ENCODE measurements around the gene ORC1.
A peak's percentile ranks its signal among the peaks of the same experiment; 100 is the strongest.

ORC1 gene

DNA sequence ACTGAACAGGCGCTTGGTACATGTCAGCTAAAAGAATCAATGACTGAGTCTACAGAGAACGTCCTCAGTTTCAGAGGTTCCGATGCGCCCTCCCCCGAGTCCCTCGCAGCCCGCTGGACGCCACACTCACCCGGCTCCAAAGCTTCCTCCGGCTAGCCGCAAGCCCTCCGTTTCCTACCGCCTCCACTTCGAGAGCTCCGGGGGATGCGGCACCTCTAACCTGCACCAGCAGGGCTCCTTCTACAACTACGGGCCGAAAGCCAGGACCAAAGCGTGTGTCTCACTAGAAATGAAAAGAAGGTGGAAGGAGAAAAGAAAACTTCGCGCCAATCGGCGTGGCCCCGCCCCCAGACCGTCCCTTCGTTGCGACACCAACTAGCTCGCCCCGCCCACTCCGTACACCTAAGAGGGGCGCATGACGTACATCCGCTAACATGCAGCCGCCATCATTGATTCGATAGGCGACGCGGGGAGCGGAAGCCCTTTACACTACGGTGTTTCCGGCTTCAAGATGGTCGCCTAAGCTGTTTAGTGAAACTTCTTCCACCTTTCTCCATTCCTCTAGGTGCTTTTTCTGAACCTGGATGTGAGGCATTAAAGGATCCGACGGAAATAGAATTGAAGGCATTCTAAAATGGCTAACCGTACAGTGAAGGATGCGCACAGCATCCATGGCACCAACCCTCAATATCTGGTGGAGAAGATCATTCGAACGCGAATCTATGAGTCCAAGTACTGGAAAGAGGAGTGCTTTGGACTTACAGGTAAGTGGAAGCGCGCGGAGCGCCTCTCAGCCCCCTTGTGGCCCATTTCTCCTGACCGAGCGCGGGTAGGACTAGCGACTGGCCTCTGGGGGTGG lies at the start of gene ORC1, which contains the start of gene PRPF38A:
ORC1 (minus strand) TSS at position 308 of the 859 bp plus-strand sequence. CDS start 2,200 bp downstream, outside the sequence.
PRPF38A (plus strand) TSS at position 487 of the 859 bp plus-strand sequence; CDS start at position 635, 148 bp downstream.
- peak; percentile 97 to 99 for DNase-seq (ENCODE audit: low read depth in 2 of 2)

DNA sequence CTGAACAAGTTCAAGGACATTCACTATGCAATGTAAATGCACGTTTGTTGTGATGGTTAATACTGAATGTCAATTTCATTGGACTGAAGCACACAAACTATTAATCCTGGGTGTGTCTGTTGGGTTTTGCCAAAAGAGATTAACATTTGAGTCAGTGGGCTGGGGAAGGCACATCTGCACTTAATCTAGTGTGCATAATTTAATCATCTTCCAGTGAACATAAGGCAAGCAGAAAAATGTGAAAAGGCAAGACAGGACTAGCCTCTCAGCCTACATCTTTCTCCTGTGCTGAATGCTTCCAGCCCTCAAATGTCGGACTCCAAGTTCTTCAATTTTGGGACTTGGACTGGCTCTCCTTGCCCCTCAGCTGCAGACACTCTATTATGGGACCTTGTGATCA lies 40.2 kb upstream of the ORC1 start:
- no peak for DNase-seq (ENCODE audit: low read depth in 2 of 2)

DNA sequence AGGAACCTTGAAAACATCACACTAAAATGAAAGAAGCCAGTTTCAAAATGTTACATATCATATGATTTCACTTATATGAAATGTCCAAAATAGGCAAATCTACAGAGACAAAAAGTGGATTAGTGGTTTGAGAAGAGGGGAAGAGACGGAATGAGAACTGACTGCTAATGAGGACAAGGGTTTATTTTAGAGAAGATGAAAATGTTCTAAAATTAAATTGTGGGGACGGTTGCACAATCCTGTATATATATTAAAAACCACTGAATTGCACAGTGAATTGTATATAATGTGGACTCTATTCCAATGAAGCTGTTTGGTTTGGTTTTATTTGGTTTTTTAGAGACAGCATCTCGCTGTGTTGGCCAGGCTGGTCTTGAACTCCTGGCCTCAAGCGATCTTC lies 35.8 kb upstream of the ORC1 start:
- DNase-seq (ENCODE audit: low read depth in 2 of 2) = no peak

DNA sequence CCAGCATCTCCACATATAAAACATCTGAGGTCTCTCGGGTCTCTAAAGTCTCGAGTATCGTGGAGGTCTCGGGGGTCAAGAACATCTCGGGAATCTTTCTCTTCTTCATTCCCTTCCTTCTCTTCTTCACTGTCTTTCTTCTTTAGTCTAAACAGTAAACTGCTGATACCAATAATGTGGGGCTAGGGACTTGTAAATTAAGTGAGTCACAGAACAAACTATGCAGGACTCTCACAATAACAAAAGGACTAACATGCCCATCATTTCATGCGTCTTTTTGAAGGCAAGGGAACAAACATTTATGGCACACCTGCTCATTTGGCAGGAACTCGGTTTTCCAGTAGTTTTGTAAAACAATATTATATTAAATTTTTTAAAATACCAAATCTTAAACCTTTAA lies 32.6 kb upstream of the ORC1 start:
- DNase-seq (ENCODE audit: low read depth in 2 of 2) = no peak

DNA sequence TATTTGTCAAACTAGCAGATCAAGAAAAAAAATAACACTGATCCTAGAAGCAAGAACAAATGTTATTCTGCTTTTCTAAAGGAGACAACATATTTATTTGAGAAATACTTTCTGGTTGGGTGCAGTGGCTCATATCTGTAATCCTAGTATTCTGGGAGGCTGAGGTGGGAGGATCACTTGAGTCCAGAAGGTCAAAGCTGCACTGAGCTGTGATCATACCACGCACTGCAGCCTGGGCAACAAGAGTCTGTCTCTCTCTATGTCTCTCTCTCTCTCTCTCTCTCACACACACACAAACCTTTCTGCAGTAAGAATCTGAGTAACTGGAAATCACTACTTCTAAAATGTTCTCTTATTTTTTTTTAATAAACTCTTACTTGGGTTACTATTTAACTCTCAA lies 31.4 kb upstream of the ORC1 start:
- no peak for DNase-seq (ENCODE audit: low read depth in 2 of 2)

DNA sequence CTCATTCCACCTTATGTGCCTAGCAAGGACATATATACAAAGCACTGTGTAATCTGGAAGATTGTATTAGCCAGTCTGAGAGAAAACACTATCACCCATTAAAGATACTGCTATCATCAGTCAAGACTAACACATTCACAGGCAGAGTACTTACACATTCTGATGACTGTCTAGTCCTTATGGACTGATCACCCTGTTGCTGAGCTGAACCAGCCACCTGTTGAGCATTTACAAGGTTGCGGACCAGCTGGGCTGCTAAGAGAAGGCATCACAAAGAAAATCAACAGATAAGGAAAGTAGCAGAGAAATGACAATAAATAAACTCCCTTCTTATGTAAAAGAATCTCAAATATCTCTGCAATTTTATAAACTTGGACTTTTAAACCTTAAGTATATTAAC lies 31.0 kb upstream of the ORC1 start:
- DNase-seq (ENCODE audit: low read depth in 2 of 2) = no peak

DNA sequence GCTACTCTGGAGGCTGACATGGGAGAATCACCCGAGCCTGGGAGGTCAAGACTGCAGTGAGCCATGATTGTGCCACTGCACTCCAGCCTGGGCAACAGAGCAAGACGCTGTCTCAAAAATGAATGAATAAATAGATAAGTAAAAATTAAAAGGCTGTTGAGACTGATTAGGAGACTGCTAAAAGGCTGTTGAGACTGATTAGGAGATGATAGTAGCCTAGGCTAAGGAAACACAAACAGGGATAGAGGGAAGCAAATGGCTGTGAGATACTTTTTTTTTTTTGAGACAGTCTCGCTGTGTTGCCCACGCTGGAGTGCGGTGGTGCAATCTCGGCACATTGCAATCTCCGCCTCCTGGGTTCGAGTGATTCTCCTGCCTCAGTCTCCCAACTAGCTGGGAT lies 28.6 kb upstream of the ORC1 start:
- DNase-seq (ENCODE audit: low read depth in 2 of 2) = no peak

DNA sequence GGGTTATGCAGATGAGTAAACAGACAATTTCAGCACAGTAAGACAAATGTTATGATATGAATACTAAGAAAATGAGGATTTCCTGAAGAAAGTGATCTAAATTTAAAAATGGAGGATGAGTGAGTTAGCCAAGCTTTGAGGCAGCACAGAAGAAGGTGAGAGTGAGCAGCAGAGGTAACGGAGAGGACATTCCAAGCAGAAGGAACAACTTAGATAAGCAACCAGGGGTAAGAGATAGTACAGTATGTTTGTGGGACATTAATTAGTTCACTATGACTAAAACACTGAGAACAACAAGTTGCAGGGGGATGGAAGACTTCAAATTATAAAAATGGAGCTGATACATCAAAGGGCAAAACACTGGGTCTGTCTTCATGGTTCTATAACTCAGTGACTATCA lies 22.9 kb upstream of the ORC1 start:
- DNase-seq (ENCODE audit: low read depth in 2 of 2) = no peak

DNA sequence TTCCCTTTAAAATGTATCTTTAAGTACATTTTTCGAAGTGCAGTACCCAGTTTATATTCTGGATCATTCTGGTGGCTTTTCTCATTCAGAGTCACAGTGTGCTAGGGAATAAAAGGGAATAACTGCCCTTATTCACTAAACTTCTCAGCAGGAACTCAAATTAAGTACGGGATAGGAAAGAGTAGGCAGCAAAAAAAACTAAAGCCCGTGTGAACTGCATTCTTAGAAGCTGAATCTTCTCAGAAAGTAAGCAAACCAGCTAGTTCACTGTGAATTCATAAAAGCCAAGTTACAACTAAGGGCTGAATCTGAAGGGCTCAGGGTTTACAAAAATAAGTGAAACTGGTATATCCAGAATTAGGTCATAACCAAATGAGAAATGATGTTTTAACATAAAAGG lies 22.1 kb upstream of the ORC1 start:
- no peak for DNase-seq (ENCODE audit: low read depth in 2 of 2)

DNA sequence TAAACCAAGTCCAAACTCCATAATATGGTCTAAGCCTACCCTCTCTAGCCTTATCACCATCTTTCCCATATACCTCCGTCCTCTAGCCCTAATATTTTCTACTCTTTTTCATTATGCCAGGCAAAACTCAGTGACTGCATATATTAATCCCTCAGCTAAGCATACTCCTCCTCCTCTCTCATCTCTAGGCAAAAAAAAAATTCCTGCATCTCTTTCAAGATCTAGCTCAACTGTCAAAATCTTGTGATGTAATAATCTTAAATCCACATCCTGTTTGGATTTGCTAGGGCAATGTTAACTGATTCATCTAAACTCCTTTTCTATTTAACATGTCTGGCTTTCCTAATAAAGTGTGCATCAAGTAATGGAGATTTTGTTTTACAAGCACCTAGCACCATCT lies 20.6 kb upstream of the ORC1 start:
- no peak for DNase-seq (ENCODE audit: low read depth in 2 of 2)

DNA sequence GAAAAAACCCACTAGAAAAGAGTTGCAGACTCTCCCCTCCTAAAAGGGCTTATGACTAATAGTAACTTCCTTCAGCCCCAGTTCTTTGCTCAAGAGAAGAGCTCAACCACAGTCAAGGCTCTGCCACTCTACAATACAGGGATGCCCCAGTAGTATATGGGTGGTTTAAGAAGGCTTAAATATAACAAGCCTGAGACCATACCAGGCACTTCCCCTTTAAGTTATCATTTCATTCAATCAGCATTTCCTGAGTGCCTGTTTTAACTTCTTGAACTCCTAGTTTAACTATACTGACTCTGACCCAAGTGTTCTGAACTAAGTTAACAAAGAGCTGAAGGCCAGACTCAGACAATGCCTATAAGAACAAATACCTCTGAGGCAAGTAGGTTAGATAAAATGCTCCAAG lies 20.0 kb upstream of the ORC1 start:
- DNase-seq (ENCODE audit: low read depth in 2 of 2) = no peak

DNA sequence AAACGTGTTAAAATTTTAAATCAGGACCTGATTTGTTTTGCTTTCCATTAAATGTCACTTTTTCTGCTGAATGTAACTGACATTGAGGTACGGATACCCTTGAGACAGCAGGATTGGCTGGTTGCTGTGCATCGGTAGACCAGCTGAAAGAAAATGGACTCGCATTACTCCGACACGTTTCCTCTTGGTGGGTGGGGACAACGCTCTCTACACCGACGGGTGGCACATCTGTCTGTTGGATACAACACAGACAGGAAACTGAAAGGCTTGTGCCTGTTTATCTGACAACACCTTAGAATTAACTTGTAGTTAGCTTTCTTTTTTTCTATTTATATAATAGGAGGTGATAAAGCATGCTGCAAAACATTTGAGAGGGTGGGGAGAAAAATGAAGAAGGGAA lies 19.5 kb upstream of the ORC1 start:
- peak; percentile 26 to 45 for DNase-seq (ENCODE audit: low read depth in 2 of 2)

DNA sequence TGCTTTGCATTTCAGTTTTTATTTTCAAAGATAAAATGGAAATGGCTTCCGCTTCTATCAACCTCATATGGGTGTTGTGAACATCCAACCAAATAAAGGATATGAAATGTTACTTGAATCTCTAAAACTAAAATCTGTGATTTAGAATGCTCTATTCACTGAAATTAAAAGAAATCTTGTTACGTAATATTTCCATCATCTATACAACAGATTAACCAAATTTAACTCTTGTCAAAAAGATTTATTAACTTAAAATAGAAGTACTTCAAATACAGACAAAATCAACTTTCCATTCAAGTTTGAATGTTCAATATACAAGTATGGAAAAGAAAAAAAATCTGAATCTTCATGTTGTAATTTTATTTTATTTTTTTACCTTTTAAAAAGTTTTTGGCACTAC lies 18.8 kb upstream of the ORC1 start:
- DNase-seq (ENCODE audit: low read depth in 2 of 2) = no peak

DNA sequence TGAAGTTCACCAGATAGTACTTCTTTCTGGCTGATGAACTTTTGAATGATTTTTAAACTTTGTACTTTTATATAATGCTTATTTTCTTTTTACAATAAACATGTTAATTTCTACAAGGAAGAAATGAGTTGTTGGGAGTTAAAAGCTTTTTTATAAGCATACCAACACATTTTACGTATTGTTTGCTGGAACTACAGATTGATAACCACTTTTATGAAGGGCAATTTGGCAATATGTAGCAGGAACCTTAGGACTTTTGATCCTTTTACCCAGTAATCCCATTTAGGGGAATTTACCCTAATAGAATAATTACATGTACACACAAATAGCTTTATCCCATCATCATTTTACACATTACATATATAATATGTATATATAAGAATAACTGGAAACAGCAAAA lies 16.5 kb upstream of the ORC1 start:
- no peak for DNase-seq (ENCODE audit: low read depth in 2 of 2)

DNA sequence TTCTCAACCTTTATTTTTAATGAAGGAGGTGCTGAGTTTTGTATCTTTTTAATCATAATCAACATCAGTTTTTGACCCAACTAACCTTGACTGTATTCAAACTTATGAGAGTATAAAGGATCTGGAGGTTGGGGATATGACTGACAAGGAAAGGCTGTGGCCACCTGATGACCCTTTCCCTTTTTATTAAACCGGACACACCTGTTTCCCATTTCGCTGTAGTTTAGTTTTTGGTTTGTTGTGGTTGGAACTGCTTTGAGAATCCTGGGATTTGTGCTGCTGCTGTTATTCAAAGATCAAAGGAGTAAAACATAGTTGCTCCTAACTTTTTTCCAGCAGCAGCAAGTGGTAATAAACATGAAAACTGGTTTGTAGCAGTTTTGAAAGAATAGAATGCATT lies 12.6 kb upstream of the ORC1 start:
- no peak for DNase-seq (ENCODE audit: low read depth in 2 of 2)

DNA sequence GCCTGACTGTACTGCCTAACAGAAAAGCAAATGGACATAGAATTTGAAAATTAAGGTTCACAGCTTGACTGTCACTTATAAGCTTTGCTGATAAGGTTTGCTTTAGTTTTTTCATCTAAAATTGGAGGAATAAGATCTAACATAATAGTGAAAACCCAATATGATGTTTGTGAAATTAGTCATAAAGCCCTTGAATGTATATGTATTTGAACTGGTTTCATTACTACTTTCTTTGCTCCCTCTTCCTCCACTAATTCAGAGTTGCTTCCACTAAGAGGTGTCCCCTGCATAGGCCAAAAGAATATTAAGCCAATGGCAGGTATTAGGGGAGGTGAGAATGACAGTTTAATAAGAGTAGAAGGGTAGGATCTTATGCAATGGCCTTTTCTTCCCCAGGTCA lies 10.7 kb upstream of the ORC1 start:
- DNase-seq (ENCODE audit: low read depth in 2 of 2) = no peak

DNA sequence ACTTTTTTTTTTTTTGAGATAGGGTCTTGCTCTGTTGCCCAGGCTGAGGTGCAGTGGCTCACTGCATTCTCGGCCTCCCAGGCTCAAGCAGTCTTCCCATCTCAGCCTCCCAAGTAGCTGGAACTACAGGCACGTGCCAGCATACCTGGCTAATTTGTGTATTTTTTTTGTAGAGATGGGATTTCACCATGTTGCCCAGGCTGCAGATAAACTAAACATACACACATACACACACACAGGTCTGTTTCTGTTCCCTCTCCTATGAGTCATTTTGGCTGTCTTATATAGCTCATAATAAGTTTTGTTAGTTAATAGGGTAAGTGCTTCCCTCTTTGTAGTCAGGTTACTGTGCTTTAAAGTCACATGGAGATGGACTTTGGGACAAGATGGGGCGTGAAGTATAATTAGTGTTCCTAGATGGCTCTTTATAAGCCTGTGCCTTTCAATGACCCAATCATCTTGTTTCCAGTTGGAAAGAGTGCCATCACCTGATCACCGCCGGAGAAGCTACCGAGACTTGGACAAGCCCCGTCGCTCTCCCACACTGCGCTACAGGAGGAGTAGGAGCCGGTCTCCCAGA lies 9.3 kb upstream of the ORC1 start:
- no peak for DNase-seq (ENCODE audit: low read depth in 2 of 2)

DNA sequence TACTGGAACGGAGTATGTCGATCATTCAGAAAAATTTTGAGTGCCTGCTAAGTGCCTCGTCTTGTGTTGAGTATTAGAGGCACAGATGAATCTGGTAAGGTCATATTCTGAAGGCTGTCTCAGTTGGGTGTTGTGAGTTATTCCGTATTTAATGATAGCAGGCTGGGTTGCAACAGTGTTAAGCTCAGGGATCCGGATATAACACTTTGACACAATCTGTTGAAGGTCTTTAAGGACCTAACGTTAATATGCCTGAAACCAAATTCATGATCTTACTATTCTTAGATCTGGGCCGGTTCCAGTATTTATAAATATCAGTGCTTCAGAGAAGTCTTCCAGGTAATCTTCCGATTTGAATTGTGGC lies 734 bp upstream of the ORC1 start:
- DNase-seq (ENCODE audit: low read depth in 2 of 2) = no peak

DNA sequence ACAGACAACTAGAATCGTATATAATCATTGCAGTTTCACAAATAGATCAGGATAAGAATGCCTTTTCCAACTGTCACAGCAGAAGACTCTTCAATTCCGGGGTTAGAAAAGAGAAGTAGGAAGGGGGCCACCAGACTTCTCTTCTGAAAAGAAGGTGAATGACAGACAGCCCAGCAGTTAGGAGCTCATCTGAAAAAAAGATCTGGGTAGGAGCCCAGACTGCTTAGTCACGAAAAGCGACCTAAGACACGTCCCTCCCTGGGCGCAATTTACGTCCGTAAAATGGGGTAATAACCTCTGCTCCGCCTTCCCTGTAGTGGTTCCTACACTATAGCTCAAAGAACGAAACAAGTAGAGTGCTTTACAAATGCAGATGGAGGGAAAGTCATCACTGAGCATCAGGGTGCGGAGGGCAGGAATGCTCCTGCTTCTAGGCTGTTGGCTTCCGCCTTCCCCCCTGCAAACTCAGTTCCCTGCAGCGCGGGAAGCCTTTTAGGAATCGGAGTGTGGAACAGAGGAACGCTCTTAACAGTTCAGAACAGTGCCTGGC lies 582 bp downstream of the ORC1 start:
- peak; percentile 30 to 47 for DNase-seq (ENCODE audit: low read depth in 2 of 2)

DNA sequence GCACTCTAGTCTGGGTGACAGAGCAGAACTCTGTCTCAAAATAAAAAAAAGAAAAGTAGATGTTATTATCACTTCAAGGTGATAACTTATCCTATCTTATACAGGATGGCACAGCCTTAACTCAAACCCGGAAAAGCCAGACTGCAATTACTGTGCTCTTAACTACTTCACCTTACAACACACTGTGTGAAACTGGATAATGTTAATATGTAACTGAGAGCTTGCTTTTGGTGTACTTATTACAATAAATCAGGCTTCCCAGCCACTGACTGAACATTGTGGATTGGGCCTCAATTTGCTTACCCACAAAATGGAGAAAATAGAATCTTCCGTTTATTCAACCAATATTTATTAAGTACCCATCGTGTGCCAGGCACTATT lies 1.4 kb downstream of the ORC1 start:
- DNase-seq (ENCODE audit: low read depth in 2 of 2) = no peak

DNA sequence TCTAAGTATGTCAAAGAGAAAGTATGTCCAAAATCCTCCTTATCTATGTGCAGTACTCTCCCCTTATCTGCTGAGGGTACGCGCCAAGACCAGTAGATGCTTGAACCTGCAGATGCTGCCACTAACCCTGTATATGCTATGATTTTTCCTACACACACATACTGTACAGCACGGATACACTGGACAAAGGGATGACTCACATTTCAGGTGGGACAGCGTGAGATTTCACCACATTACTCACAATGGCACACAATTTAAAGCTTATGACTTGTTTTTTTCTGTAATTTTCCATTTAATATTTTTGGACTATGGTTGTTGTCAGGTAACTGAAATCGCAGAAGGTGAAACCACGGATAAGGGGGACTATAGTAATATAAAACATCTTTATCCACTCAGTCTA lies 4.1 kb downstream of the ORC1 start:
- no peak for DNase-seq (ENCODE audit: low read depth in 2 of 2)

DNA sequence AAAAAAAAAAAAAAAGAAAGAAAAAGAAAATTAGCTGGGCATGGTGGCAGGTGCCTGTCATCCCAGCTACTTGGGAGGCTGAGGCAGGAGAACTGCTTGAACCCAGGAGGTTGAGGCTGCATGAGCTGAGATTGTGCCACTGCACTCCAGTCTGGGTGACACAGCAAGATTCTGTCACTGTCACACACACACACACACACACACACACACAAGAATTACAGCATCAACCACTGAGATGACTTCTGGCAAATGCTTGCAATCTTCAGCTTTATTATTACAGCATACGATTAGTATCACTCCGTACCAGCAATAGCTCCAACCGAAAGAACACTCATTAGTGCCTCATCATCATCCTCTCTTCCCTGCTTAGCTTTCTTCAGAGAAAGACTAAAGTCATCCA lies 4.6 kb downstream of the ORC1 start:
- no peak for DNase-seq (ENCODE audit: low read depth in 2 of 2)

DNA sequence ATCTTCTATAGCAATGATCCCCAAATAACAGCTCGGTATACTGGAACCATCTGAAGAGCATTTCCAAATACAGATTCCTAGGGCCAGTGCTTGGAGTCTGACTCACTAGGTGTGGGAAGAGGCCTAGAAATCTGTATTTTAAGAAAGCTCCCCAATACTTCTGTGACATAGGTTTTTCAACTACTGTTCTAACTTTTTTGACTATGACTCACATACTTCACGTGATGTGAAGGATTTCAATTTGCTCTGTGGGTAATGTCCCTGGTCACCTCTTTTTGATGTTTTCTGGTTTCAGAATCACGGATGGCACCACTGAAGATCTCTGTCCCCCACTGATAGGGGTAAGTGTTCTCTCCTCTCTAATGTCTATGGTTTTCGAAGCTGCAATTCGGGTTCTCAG lies 11.0 kb downstream of the ORC1 start:
- no peak for DNase-seq (ENCODE audit: low read depth in 2 of 2)

Data from stimulated activated CD4-positive, alpha-beta T cell treated with anti-CD3 and anti-CD28 coated beads, Interleukin-15, amount 100 ng/mL, for 48 hours (primary cell).